Astrocyte (in vitro differentiated cells and primary cell): ENCODE measurements around the gene SEMA3G.

ENCODE experiments used
- EZH2 ChIP-seq: IDR thresholded peaks from 2 replicates; pipeline ENCODE4 v1.6.1; 2012; ENCODE audit warnings: mild to moderate bottlenecking, low read length, inconsistent platforms; ENCODE audit not compliant: insufficient read depth
- TF ChIP-seq, protein P1 (sequence below): IDR thresholded peaks from 2 replicates; pipeline ENCODE4 v1.5.1; 2011; ENCODE audit warnings: low read depth, mild to moderate bottlenecking, inconsistent platforms, low read length, moderate library complexity; ENCODE audit not compliant: insufficient read depth

DNA sequence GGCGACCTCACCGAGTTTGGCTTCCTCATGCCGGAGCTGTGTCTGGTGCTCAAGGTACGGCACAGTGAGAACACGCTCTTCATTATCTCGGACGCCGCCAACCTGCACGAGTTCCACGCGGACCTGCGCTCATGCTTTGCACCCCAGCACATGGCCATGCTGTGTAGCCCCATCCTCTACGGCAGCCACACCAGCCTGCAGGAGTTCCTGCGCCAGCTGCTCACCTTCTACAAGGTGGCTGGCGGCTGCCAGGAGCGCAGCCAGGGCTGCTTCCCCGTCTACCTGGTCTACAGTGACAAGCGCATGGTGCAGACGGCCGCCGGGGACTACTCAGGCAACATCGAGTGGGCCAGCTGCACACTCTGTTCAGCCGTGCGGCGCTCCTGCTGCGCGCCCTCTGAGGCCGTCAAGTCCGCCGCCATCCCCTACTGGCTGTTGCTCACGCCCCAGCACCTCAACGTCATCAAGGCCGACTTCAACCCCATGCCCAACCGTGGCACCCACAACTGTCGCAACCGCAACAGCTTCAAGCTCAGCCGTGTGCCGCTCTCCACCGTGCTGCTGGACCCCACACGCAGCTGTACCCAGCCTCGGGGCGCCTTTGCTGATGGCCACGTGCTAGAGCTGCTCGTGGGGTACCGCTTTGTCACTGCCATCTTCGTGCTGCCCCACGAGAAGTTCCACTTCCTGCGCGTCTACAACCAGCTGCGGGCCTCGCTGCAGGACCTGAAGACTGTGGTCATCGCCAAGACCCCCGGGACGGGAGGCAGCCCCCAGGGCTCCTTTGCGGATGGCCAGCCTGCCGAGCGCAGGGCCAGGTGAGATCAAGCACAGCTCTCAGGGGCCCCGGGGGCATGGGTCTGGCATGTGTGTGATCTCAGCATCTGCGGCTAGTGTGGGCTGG is 43.1 kb upstream of the SEMA3G start:
- TF ChIP-seq, protein P1, sequence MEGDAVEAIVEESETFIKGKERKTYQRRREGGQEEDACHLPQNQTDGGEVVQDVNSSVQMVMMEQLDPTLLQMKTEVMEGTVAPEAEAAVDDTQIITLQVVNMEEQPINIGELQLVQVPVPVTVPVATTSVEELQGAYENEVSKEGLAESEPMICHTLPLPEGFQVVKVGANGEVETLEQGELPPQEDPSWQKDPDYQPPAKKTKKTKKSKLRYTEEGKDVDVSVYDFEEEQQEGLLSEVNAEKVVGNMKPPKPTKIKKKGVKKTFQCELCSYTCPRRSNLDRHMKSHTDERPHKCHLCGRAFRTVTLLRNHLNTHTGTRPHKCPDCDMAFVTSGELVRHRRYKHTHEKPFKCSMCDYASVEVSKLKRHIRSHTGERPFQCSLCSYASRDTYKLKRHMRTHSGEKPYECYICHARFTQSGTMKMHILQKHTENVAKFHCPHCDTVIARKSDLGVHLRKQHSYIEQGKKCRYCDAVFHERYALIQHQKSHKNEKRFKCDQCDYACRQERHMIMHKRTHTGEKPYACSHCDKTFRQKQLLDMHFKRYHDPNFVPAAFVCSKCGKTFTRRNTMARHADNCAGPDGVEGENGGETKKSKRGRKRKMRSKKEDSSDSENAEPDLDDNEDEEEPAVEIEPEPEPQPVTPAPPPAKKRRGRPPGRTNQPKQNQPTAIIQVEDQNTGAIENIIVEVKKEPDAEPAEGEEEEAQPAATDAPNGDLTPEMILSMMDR, result no peak
- TF ChIP-seq EZH2, result no peak
